GM19035 (cell line): ENCODE results near the gene PSMG2.
"Not testable (repeated sequence)": the region's sequence is repeated elsewhere in the genome, so short reads cannot be mapped to it uniquely, and the experiment has no call there.

Experiments used
- ATAC-seq: cut with Tn5 transposase; IDR thresholded peaks from one replicate; pipeline ENCODE4 v1.9.1; 2021; ENCODE audit not compliant: unreplicated experiment

Gene PSMG2

DNA sequence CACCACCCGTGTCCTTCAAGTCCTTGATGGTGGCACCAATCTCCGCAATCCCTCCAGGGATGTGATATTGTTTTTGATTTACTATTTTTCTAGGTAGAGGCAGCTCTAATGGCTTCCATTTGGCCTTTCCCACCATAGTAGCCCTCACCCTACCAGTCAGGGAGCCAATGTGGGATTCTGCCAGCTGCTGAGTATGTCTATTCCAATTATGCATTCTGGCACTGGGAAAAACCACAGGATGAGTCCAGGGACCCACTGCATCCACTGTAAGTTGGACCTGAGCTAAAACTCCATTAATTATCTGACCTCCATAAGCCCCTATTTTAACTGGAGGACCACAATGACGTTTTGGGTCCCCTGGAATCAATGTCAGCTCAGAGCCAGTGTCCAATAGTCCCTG, 55.7 kb downstream of the PSMG2 start:
- ATAC-seq, result not testable (repeated sequence)

DNA sequence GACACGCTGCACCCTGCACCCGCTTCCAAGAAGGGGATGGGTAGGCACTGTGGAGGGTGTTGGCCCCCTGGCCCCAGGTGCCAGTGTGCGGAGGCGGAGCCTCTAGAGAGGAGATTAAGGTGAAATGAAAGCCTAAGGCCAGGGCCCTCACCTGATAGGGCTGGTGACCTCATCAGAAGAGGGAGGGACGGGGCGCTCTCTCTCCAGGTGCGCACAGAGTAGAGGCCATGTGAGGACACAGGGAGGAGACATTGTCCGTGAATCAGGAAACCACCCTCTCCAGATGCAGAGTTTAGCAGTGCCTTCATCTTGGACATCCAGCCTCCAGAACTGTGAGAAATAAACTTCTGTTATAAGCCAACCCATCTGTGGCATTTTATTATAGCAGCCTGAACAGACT, 62.3 kb downstream of the PSMG2 start:
- ATAC-seq, result no peak

DNA sequence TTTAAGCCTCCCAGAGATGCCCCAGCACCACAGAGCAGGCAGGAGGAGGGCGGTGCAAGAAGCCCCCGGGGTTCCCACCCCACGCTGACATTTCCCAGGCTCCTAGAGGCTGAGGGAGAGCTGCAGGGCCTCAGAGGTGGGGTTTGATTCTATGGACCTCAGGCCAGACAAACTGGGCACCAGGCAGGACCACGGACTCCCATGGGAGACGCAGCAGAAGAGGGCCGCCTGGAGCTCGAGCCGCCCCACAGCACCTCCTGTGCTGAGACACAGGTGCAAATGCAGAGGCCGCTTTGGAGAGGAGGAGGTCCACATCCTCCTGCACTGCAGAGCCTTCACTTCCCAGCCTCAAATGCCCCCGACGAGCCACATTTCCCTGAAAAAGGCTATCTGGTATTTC, 62.7 kb downstream of the PSMG2 start:
- no peak for ATAC-seq

DNA sequence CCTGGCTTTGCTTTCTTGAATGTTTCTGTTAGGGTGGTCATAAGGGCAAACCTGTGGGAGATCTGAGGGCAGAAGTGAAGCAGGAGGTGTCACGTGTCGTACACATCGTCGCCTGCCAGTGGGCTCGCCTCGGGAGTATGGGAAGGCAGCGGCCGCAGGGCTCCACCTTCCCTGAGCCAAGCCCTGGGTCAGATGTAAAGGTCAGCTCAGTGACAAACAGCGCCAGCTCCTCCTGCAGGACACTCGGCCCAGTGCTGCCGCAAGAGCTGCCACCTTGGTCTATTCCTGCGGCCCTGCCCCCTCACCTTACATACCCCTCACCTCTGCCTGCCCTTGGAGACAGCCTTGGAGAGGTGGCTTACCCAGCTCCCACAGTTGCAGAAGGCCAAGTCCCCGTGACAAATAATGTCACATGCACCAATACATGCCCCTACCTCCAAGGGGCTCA, 64.2 kb downstream of the PSMG2 start:
- no peak for ATAC-seq

DNA sequence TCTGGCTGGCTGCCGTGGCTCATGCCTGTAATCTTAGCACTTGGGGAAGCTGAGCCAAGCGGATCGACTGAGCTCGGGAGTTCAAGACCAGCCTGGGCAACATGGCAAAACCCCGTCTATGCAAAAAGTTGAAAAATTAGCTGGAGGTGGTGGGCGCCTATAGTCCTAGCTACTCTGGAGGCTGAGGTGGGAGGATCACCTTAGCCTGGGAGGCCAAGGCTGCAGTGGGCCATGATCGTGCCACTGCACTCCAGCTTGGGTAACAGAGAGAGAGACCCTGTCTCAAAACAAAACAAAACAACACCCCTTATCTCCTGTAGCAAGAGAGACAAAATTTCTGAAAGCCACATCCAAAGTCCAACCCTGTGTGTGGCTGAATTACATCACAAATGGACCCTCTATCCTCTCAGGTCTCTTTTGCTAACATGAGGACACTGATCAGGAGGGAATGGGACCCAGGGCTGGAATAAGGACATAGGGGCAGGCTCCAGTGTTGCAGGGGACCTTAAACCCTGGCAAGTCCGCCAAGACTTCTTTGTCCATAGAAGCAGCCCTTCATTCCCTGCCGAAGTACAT, 64.8 kb downstream of the PSMG2 start:
- ATAC-seq, result no peak

DNA sequence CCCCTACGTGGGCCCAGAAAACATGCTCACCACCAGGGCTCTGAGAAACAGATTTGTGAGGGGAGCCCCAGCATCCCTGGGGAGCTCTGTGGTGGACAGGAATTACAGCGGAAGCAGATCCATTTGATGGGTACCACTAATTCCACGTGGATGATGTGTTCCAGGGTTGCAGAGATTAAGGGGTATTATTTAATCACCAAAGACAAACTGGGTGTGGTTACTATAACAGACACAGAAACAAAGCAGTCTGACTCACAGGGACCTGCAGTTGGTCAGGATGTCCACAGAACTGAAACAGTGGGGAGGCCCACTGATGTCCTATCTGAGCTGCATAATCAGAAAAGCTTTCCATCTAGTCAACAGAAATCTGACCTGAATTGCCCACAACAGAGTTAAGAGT, 65.8 kb downstream of the PSMG2 start:
- ATAC-seq, result no peak

DNA sequence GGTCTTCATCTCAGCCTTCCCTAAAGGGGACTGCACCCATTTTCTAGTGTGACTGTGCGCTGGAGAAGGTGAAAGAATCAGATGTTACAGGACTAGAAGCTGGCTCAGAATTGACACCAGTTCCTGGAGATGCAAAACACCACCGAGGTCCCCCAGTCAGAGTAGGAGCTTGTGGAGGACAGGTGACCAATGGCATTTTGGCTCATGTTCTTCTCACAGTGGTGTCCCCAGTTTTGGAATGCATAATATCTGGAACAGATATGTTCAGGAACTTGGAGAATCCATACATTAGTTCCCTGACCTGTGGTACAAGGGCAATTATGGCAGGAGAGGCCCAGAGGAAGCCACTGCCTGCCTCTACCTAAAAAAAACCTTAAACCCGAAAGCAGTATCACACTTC, 66.3 kb downstream of the PSMG2 start:
- ATAC-seq, result no peak

DNA sequence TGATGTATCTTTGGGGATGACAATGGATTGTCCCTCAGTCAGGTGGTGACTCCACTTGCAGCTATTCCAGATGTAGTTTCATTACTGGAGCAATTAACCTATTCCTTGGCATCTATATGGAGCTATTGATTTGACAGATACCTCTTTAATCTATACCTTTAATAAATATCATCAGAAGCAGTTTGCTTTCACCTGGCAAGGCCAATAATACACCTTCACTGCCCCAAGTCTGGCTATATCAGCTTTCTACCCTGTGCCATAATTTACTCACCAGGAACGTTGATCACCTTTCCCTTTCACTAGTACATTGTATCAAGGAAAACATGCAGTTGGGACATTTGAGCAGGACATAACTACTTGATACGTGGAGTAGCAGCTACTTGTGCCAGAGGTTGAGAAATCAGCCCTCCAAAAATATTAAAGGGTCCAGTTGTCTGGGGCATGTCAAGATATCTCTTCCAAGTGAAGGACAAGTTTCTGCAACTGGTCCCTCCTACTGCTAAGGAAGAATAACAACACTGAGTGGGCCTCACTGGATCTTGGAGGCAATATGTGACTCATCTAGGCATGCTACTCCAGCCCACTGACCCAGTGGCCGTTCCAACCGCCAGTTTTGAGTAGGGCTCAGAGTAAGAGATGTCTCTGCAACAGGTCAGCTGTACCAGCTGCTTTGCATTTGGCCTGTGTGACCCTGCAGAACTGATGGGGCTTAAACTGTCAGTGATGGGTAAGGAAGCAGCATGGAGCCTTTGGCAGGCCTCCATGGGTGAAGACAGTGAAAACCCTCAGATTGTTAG, 67.0 kb downstream of the PSMG2 start:
- ATAC-seq, result no peak

DNA sequence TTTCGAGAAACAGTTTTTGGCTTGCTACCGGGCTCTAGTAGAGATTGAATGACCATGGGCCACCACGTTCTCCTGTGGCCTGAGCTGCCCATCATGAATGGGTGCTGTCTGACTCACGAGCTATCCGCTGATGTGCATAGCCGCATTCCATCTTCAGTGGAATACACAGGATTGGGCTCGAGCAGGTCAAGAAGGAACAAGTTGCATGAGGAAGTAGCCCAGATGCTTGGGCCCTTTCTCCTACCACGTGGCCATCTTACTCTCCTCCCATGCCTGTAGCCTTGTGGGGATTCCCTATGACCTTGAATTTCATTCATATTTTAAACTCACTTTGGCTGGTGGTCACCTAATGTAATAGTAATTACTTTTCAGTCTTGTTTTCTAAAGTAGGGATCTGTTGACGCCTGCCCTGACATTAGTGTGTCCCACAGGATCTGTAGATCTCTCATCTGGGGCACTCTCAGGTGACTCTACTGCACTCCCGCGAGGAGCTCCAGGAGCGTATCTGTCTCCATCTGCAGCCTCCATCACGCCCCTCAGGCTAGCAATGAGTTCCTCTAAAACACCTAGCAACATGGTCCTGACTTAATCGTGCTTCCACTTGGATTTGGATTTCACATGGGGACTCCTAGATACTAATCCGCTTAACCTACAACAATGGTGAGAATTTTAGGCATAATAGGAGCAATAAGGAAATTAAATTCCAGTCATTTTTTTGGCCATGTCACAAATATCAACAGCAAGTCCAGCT, 67.8 kb downstream of the PSMG2 start:
- no peak for ATAC-seq

DNA sequence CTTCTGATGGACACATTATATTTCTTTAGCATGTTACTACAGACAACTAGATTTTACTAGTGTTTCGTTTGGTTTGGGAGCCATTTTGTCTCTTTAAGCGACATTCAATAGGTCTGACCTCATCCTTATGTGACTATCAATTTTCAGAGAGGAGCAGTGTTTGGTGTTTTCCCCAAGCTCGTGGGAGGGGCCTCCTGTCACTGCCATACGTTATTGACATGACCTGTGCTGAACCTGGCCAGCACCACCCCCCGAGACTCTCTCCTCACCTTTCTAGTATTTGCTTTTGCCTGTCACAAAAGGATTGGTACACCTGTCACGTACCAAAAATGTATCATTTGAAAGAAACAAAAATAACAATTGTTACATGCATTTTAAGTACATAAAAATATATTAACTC, 69.3 kb downstream of the PSMG2 start:
- ATAC-seq, result no peak

DNA sequence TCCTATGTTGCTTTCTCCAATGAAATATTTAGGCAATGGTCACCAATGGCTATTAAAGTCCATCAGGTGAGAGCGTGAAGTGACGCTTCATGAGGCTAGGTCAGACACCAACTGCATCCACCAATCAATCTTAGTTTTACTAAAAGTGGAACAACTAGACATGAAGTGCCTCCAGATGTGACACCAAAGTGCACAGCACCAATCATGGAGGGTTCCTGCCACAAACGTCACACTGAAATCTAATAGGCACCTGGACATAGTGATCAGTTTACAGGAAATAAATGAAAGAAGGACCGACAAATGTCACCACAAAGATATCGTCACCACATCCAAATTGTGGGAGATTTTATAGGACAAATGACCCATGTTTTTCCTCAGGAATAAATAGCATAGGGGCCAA, 70.5 kb downstream of the PSMG2 start:
- ATAC-seq, result no peak

DNA sequence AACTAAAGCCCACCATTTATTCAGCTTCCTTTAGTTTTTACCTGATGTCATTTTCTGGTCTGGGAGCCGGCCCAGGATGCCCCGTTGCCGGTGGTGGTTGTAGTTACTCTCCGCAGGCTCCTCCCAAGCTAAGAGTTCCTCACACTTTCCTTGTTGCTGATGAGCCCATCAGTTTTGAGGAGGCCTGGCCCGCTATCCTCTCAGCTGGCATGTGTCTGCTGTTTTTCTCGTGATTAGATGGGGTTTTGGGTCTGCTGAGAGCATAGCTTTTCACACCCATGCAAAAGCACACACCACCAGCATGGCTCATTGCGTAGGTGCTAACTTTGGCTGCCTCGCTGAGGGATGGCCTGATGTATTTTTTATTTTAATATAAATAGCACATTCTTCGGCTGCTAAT, 72.1 kb downstream of the PSMG2 start:
- no peak for ATAC-seq
